ENCODE results near the gene VSTM2L. TPM values are rescaled to one million over a fixed set of nuclear protein-coding genes. Genes with fewer than 3 reads are reported as not detected.
"Not testable (repeated sequence)": the region's sequence is repeated elsewhere in the genome, so short reads cannot be mapped to it uniquely, and the experiment has no call there.

Gene VSTM2L
- total RNA-seq, 1 donor from 2014 or later = 6.2 TPM

GRCh38 chr20:37955511-37955910 lies 52.6 kb downstream of the VSTM2L start:
- Mint-ChIP-seq H3K27ac (no peak overlapping the region), H3K27me3 (no peaks in the 10 kb centered on the region), H3K36me3 (ENCODE audit: insufficient read depth) (peaks cover 1% of the 10 kb centered on the region), H3K4me1 (ENCODE audit: low read depth) (no peaks in the 10 kb centered on the region), H3K9me3 (ENCODE audit: low read depth) (no peaks in the 10 kb centered on the region), H3K4me3 (ENCODE audit: low read depth) (no peak overlapping the region)
- DNase-seq (ENCODE audit: low spot score, unreplicated experiment) = no peak
- no peak for TF ChIP-seq CTCF (IDR thresholded peaks at IDR 0.05; ENCODE audit: unreplicated experiment)

GRCh38 chr20:37956107-37956585 lies 53.2 kb downstream of the VSTM2L start:
- no peaks in the 10 kb centered on the region for H3K27me3 Mint-ChIP-seq
- no peak overlapping the region for H3K4me3 Mint-ChIP-seq (ENCODE audit: low read depth)
- H3K4me1 Mint-ChIP-seq (ENCODE audit: low read depth) = no peaks in the 10 kb centered on the region
- no peaks in the 10 kb centered on the region for H3K36me3 Mint-ChIP-seq (ENCODE audit: insufficient read depth)
- no peak for DNase-seq (ENCODE audit: low spot score, unreplicated experiment)
- no peak for TF ChIP-seq CTCF (IDR thresholded peaks at IDR 0.05; ENCODE audit: unreplicated experiment)
- peaks cover 2% of the 10 kb centered on the region for H3K9me3 Mint-ChIP-seq (ENCODE audit: low read depth)
- H3K27ac Mint-ChIP-seq = no peak overlapping the region

GRCh38 chr20:37958856-37959520 lies 56.1 kb downstream of the VSTM2L start:
- no peak overlapping the region for H3K4me3 Mint-ChIP-seq (ENCODE audit: low read depth)
- H3K27ac Mint-ChIP-seq = no peak overlapping the region
- no peak for DNase-seq (ENCODE audit: low spot score, unreplicated experiment)
- peaks cover 2% of the 10 kb centered on the region for H3K27me3 Mint-ChIP-seq
- H3K36me3 Mint-ChIP-seq (ENCODE audit: insufficient read depth) = no peaks in the 10 kb centered on the region
- H3K4me1 Mint-ChIP-seq (ENCODE audit: low read depth) = no peaks in the 10 kb centered on the region
- TF ChIP-seq CTCF (IDR thresholded peaks at IDR 0.05; ENCODE audit: unreplicated experiment) = no peak
- peaks cover 6% of the 10 kb centered on the region for H3K9me3 Mint-ChIP-seq (ENCODE audit: low read depth)

- peaks cover 7% of the 10 kb centered on the region for H3K9me3 Mint-ChIP-seq (ENCODE audit: low read depth)
- no peaks in the 10 kb centered on the region for H3K4me1 Mint-ChIP-seq (ENCODE audit: low read depth)
- no peak for TF ChIP-seq CTCF (IDR thresholded peaks at IDR 0.05; ENCODE audit: unreplicated experiment)
- DNase-seq (ENCODE audit: low spot score, unreplicated experiment) = no peak
- no peaks in the 10 kb centered on the region for H3K36me3 Mint-ChIP-seq (ENCODE audit: insufficient read depth)
- H3K27me3 Mint-ChIP-seq = peaks cover 6% of the 10 kb centered on the region
- H3K27ac Mint-ChIP-seq = no peak overlapping the region
- H3K4me3 Mint-ChIP-seq (ENCODE audit: low read depth) = no peak overlapping the region
Measured at GRCh38 chr20:37961066-37961465, 58.1 kb downstream of the VSTM2L start.

- H3K4me1 Mint-ChIP-seq (ENCODE audit: low read depth); H3K4me3 Mint-ChIP-seq (ENCODE audit: low read depth); H3K27me3 Mint-ChIP-seq; H3K36me3 Mint-ChIP-seq (ENCODE audit: insufficient read depth); H3K27ac Mint-ChIP-seq; DNase-seq (ENCODE audit: low spot score, unreplicated experiment): not testable (repeated sequence)
- peaks cover 15% of the 10 kb centered on the region for H3K9me3 Mint-ChIP-seq (ENCODE audit: low read depth)
Measured at GRCh38 chr20:37963483-37963882, 60.6 kb downstream of the VSTM2L start.

- H3K27ac Mint-ChIP-seq = no peak overlapping the region
- DNase-seq (ENCODE audit: low spot score, unreplicated experiment) = no peak
- H3K4me1 Mint-ChIP-seq (ENCODE audit: low read depth) = no peaks in the 10 kb centered on the region
- no peak overlapping the region for H3K4me3 Mint-ChIP-seq (ENCODE audit: low read depth)
- peaks cover 6% of the 10 kb centered on the region for H3K36me3 Mint-ChIP-seq (ENCODE audit: insufficient read depth)
- peaks cover 10% of the 10 kb centered on the region for H3K9me3 Mint-ChIP-seq (ENCODE audit: low read depth)
- TF ChIP-seq CTCF (IDR thresholded peaks at IDR 0.05; ENCODE audit: unreplicated experiment) = no peak
- H3K27me3 Mint-ChIP-seq = peaks cover 5% of the 10 kb centered on the region
Measured at GRCh38 chr20:37968841-37969401, 66.0 kb downstream of the VSTM2L start.
